Stimulated activated CD4-positive, alpha-beta T cell treated with anti-CD3 and anti-CD28 coated beads, Interleukin-12 subunit alpha, Interleukin-12 subunit beta, amount 100 ng/mL, for 4 hours (primary cell): ENCODE data around the gene TNFAIP2.
A peak's percentile ranks its signal among the peaks of the same experiment; 100 is the strongest.

Experiments
- DNase-seq: peaks from one replicate; pipeline ENCODE4 v3.0.0-alpha.2; 2020

The TNFAIP2 gene

DNA sequence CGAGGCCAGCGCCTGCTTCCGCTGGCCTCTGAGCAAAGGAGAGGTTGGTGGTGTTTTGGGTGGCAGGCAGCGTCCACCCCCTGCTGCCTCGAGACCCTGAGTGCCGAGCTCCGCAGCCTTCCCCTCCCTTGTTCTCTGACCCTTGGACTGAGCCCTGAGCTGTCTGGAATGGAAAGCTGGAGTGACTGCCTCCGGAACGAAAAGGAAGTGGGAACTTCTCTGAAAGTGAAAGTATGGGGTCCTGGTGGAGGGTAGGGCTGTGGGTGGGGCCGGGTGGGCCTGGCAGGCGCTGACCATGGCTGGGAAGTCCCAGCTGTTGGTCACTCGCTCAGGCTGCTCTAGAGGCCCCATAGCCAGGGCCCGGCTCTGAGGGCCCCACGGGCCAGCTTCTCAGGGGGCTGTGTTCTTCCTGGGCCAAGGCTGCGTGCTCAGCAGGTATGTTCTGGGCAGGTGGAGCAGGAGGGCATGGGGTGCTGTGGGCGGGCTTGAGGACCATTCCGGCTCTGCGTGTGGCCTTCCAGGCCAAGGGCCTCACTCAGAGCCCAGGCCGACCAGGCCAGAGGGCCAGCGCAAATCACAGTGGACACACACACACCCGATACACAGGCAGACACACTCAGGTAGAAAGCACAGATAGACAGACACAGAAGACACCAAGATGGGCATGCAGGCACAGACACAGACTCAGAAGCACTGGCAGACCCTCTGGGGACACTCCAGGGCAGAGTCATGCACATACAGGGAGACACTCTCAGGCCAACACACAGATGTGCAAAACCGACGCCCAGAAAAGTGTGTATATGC, 28.7 kb upstream of the TNFAIP2 start, which contains the start of gene EXOC3L4:
Gene EXOC3L4 (plus strand): TSS at position 320 of the 804 bp plus-strand sequence. CDS start 5,495 bp downstream, outside the sequence.
- no peak for DNase-seq

DNA sequence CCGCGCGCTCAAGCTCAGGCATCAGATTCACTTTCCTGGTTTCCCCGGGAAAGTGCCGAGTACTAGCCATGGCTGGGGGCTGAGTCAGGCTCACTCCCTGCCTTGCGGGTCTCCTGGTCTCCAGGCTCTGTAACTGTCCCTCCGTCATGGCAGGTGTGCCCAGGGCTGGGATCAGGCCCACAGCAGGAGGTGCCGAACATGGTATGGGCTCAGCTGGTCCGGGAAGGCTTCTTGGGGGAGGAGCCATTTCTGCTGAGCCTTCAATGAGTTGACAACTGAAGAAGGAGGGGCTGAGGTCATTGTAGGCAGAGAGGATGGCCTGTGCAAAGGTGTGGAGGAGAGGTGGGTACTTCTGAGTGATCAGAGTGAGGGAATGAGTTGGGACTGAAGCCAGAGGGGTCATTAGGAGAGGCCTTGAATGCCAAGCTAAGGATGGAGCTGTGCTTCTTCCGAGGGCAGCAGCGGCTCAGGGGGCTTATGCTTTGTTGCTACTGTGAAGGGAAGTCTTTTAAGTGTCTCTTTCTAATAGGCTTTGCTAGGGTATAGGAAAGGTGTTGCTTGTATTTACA, 28.0 kb upstream of the TNFAIP2 start:
- DNase-seq, result no peak

DNA sequence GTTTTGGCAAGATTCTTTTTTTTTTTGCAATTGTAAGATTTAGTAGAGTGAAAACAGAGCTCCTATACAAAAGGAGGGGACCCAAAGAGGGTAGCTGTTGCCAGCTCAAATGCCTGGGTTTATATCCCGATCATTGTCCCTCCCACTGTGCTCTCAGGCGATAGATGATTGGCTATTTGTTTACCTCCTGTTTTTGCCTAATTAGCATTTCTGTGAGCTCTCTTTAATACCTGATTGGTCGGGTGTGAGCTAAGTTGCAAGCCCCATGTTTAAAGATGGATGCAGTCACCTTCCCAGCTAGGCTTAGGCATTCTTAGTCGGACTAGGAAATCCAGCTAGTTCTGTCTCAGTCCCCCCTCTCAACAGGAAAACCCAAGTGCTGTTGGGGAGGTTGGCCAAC, 26.9 kb upstream of the TNFAIP2 start:
- no peak for DNase-seq

DNA sequence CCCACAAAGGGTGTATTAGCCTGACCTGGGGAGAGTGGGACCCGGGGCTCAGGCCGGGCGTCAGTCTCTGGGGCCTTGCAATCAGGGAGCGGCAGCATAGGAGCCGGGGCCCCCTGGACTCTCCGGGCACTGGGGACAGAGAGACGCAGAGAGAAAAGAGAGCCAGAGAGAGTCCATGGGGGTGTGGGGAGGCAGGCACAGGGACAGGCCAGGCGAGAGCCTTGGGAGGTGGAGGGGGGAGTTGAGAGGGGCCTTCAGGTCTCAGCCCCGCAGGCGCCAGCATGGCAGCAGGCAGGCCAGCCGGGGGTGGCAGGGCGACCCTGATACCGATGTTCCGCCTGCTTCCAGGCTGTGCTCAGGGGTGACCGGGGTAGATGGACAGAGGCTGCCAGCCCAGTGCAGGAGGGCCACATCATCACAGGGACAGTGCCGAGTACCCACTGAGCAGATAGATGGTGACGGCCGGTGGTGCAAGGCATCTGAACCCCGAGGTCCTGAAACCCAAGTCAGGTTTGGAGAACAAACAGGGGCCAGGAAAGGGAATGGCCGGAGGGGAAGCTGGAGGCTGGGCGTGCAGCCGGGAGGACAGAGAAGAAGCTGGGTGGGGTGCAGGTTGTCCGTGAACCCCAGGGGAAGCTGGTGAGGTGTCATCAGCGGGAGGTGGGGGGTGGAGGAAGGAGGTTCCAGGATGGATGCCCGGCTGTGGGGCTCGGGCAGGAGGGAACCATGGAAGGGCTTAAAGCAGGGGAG, 25.8 kb upstream of the TNFAIP2 start:
- no peak for DNase-seq

DNA sequence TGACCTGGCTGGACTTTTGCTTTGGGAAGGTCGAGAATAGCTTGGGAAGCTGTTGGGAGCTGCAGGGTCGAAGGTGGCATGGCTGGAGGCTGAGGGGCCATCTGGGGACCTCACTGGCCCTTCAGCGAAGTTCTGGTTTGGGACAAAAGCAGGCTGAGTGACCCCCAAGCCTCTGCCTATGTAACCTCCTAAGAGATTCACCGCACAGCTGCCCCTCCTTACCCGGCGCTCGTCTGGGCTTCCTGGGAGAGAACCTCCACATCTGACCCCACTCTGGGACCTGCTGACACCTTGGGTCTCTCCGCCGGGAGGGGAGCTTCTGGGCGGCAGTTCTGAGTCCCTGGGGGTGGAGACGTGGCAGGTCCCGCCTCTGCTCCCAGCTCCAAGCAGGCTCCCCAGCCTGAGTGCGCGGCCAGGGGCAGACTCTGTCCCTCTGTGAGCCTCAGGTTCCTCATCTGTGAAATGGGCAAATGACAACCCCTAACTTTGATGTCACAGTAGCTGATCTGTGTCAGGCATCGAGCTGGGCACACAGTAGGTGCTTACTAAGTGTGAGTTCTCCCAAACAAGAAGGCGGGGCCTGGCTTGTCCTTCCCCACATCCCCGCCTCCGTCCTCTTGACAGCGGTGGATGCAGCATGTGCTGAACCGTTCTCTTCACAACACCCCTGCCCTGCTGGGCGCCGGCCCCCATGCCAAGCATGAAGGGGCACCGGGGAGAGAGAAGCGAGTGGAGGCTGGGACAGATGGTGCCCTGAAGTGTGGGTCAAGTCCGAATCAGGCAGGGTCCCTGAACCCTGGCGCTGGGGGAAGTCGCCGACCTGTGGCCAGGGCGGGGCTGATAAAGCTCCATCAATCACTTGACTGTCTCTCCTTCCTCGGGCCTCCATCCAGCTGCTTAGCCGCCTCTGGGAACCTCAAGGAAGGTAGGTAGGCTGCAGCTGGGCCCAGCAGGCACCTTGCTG, 25.0 kb upstream of the TNFAIP2 start:
- DNase-seq, result no peak

DNA sequence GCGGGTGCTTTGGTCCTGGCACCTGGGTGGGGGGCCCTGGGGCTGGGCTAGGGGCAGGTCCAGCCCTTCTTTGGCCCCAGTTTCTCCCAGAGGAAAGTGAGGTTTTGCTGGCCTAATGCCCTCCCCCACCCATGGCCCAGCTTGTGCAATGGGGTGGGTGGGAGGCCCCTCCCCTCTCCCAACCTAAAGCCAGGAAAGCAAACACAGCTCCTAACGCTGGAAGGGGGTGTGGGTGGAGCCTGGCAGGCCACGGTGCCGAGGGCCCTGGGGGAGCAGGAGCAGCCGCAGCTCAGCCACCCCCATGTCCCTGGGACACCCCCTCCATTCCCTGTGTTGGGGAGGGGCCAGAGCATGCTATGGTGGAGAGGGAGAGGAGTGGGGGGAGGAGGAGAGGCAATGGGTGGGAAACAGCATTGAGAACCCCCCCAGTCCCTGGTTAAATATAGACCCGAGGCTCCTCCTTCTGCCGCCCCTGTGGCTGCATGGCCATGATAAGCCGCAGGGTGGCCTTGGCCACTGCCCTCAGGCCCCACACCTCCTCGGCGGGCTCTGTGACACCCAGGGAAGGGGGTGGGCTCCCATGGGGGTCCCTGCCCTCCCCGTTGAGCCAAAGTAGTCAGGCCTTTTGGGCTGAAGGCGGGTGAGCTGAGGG, 24.1 kb upstream of the TNFAIP2 start:
- DNase-seq, result no peak

- no peak for DNase-seq
Measured at GRCh38 chr14:103099733-103100280, 23.5 kb upstream of the TNFAIP2 start.

DNA sequence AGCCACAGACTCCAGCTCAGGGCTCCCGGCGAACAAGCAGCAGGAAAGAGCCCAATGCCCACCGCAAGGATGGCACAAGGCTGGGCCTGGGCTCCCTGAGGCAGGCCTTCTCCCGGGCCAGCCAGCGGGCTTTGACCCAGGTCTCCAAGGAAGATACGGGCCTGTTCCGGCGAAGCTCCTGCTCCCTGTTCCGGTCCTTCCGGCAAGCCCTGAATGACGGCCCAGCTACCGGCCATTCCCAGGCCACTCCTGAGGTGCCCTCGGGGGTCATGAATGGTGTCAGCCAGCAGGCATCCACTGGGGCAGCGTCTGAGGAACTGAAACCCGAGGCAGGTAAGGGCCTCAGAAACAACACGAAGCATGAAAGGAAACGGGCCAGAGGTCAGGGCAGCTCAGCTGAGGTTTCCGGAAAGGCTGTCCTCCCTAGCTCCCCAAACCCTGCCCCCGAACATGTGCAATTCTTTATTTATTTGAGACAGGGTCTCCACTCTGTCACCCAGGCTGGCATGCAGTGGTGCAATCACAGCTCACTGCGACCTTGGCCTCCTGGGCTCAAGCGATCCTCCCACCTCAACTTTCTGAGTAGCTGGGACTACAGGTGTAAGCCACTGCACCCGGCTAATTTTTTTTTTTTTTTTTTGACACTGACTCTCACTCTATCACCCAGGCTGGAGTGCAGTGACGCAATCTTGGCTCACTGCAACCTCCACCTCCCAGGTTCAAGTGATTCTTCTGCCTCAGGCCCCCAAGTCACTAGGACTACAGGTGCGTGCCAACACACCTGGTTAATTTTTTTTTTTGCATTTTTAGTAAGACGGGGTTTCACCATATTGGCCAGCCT, 22.8 kb upstream of the TNFAIP2 start:
- no peak for DNase-seq

GRCh38 chr14:103101257-103101962, 21.9 kb upstream of the TNFAIP2 start:
- DNase-seq, result no peak

DNA sequence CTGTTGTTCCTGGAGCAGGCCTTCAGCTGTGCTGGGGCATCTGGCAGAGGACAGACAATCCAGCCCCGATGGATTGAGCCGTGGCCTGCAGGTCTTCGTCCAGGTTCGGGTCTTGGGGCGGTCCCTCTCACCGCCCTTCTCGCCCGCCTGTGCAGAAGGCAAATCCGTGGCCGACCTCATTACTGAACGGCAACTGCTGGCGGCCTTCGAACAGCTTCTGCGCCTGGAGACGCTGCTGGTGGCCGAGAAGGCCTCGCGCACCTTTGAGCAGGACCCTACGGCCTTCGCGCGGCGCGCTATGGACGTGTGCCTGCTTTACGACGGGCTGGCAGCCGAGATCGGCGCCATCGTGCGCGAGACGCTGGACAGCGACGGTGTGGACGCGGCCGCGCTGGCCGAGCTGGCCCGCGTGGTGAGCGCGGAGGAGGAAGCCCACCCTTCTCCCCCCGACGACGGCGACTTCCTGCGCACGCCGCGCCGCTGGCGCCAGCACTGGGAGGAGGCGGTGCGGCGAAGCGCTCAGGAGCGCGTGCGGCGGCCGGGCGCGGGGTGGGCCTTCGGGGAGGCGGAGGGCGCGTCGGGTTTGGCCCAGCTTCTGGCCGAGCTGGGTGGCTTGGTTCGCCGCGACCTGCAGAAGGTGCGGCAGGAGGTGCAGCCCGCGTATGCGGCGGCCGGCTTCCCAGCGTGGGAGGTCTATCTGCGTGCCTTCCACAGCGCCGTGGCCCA, 21.1 kb upstream of the TNFAIP2 start:
- no peak for DNase-seq

DNA sequence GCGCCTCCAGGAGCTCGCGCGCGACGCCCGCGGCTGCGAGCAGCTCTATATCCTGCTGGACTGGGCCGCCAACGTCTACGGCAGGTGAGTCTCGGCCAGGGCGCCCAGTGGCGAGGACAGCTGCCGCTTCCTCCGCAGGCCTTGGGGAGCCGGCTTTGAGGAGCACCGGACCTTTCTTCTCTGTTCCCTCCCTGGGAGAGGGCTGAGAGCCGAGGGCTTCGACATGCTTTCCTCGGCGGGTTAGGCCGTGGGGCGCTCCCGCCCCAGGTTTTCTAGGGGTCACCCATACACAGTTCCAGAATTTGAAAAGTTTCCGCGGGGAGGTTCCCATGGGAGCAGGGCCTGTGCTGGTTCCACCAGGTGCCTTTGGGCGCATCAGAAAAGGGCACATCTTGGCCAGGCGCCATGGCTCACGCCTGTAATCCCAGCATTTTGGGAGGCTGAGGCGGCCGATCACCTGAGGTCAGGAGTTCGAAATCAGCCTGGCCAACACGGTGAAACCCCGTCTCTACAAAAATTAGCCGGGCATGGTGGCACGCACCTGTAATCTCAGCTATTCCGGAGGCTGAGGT, 20.5 kb upstream of the TNFAIP2 start:
- DNase-seq, result no peak

DNA sequence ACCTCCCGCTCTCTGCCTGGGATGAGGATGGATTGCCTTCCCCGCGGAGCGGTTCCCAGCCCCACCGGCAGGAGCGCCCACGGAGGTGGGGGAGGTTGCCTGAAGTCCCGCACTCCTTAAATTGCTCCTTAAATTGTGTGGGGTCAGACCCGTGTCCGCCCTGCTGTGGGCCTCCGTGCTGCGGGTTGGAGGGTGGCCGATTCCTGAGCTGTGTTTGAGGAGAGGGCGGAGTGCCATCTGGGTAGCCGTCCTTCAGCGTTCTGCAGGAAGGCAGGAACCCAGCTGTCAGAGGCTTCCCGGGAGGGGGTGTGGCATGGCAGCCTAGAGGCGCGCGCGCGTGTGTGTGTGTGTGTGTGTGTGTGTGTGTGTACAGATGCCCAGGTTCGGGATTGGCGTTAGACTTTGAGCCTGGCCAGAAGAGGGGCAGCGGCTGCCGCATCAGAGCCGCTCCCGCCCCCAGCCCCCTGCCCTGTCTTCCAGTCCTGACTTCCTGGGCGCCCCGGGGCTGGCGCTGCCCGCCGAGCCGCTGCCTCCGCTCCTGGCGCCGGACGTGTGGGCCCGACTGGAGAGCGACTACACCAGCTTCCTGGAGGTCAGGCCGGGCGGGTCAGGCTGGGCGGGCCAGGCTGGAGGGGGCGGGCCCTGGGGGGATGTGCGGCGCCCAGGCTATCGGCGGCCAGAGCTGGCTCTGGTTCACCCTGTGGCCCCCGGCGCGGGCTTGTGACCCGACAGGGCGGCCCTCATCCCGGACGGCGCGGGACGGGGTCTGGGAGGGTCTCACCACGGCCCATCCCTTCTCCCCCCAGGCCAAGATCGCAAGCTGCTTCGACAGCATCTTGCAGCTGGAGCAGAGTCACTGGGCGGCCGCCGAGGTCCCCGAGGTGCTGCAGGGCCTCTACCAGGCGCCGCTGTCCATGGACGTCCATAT, 19.5 kb upstream of the TNFAIP2 start:
- no peak for DNase-seq

DNA sequence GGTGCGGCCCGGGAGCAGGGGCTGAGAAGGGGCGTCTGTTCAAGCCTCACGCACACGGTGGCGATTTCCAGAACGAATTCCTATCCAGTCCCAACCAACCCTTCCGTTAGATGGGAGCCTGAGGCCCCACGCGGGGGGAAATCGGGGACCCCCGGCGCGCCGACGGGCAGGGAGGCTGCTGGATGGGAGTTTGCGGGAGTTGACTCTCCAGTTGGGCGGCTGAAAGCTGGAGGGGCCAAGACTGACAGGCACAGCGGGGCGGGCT, 18.9 kb upstream of the TNFAIP2 start:
- no peak for DNase-seq

DNA sequence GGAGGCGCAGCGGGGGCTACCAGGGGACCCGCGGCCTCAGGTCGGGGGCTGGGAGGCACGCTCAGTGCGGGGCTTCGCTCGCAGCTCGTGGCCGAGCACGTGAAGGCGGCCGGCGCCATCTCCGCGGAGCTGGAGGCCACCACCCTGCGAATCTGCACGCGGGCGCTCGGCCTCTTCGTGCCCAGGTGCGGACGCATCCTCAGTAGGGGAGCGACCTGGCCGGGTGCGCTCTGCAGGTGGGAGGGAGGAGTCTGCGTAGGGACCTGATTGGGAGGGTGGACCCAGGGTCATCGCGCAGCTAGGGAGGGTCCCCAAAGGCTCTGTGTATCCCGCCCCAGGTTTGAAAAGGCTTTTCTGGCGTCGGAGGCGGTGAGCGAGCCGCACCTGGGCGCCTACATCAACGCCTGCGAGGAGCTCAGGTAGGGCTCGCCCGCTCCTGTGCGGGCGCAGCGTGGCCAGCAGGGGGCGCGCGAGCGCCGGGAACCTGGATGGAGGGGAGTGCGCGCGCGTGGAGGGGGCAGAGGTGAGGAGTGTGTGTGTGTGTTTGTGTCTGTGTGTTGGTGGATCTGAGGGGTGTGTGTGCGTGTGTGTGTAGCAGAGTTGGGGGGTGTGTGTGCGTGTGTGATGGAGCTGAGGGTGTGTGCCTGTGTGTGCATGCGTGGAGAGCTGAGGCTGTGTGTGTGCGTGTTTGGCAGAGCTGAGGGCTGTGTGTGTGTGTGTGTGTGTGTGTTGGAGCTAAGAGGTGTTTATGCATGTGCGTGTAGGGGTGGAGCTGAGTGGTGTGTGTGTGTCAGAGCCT, 18.4 kb upstream of the TNFAIP2 start:
- DNase-seq, result peak; percentile 74

GRCh38 chr14:103105580-103106150, 17.6 kb upstream of the TNFAIP2 start:
- no peak for DNase-seq

- no peak for DNase-seq
Measured at GRCh38 chr14:103107455-103107854, 15.8 kb upstream of the TNFAIP2 start.
